DND-41 (cell line): Measurements from ENCODE around the gene FKBP2.

Experiments used
- CTCF ChIP-seq: IDR thresholded peaks from 2 replicates; pipeline ENCODE4 v1.5.1; 2012; ENCODE audit warnings: borderline replicate concordance, low read length, moderate library complexity, mild to moderate bottlenecking; ENCODE audit not compliant: poor library complexity, severe bottlenecking; ENCODE audit errors: extremely low read depth
- EZH2 ChIP-seq: IDR thresholded peaks from 3 replicates; pipeline ENCODE4 v1.6.1; 2012; ENCODE audit warnings: borderline replicate concordance, low read depth, mild to moderate bottlenecking, moderate library complexity, low read length, inconsistent platforms; ENCODE audit not compliant: severe bottlenecking

DNA sequence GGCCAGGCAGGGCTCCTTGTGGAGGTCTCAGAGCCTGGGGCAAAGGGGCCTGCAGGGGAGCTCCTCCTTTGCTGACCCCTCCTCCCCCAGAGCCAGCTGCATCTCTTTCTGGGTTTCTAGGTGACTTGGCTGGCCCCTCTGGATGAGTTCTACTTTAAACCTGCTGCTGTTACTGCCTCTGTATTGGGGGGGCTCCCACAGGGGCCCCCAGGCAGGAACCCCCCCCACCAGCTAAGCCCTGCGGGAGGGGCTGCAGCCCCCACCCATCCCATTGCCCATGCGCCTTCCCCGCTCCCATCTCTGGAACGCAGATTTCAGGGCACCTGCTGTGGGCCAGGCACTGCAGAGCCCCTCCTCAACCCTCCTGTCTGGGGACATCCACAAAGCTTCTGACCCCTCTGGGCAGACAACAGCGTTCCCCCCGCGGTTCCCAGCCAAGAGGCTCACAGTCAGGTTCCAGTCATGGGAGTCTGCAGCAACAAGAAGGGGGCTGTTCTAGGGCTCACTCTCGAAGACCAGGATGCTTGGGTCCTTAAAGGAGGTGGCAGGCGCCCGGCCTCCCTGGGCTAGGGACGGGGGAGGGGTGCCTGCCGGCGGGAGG is 9.6 kb downstream of the FKBP2 start:
- no peak for TF ChIP-seq CTCF
- TF ChIP-seq EZH2: no peak
